HCT116 (cell line): Measurements from ENCODE around the gene DHH. TPM values are rescaled to one million over a fixed set of nuclear protein-coding genes. Genes with fewer than 3 reads are reported as not detected.

ENCODE experiments used
- ATAC-seq: fragments of 200-7000 bp; cut with Tn5 transposase; 2 replicates; pipeline ENCODE4 v1.9.1; 2020; ENCODE audit warnings: mild to moderate bottlenecking, moderate library complexity
- BruUV-seq: library from RNA; stranded (reverse); fragments of 400-500 nt; replicated peaks from 2 replicates; lab custom pipeline; 2021; lab: Mats Ljungman, UMichigan
- CTCF ChIA-PET: fragments of 300-600 bp; sonication (Branson Sonifier 250); formaldehyde crosslinking; loops from one replicate; lab custom pipeline; 2021; ENCODE audit warnings: antibody characterized with exemption; lab: Charles Lee
- POLR2A ChIA-PET: fragments of 300-600, 350-600 bp; sonication (Branson Sonifier 250); formaldehyde crosslinking; loops from one replicate; lab custom pipeline; 2021; ENCODE audit warnings: antibody characterized with exemption; lab: Charles Lee
- RAD21 ChIA-PET, 2 experiments: fragments of 300-600 bp; sonication (Branson Sonifier 250); formaldehyde crosslinking; loops; one replicate each; lab custom pipeline; 2023; ENCODE audit warnings: low total read pairs in 2 of 2; ENCODE audit not compliant: uncharacterized antibody in 2 of 2, unreplicated experiment in 2 of 2, low non-redundant PET in 1 of 2; lab: Charles Lee
- DNase-seq: peaks from one replicate; pipeline ENCODE4 v3.0.0-alpha.2; 2010; ENCODE audit warnings: low read depth, low spot score
- H2AFZ ChIP-seq: fragments of 200-600 bp; shearing (Covaris generic), sonication (generic); 2 replicates; pipeline ENCODE4 v1.6.1; 2017; ENCODE audit warnings: low read depth, mixed run types, mixed read lengths, antibody characterized with exemption, low read length; ENCODE audit not compliant: poor library complexity, severe bottlenecking
- H3K27ac ChIP-seq: 2 replicates; pipeline ENCODE4 v1.5.1; 2012; ENCODE audit warnings: low read depth, low read length
- H3K27me3 ChIP-seq: fragments of 200-600 bp; sonication (generic); 2 replicates; pipeline ENCODE4 v1.6.1; 2016; ENCODE audit warnings: mixed run types, low read length, mixed read lengths; ENCODE audit not compliant: insufficient read depth
- H3K36me3 ChIP-seq, 2 experiments: fragments of 200-500 bp in 1 of 2; fragments of 200-600 bp in 1 of 2; sonication (Bioruptor generic) in 1 of 2; sonication (generic) in 1 of 2; 2 replicates each; pipeline versions ENCODE4 v1.5.1 to v1.6.1; 2014 to 2016; ENCODE audit warnings: low read length in 2 of 2, inconsistent platforms in 1 of 2, mixed read lengths in 1 of 2, mixed run types in 1 of 2; ENCODE audit not compliant: insufficient read depth in 2 of 2, control insufficient read depth in 1 of 2
- H3K4me1 ChIP-seq, 2 experiments: fragments of 200-600 bp in 1 of 2; sonication (generic) in 1 of 2; 2 replicates each; pipeline versions ENCODE4 v1.5.1 to v1.6.1; 2012 to 2017; ENCODE audit warnings: low read length in 2 of 2, inconsistent platforms in 1 of 2, mild to moderate bottlenecking in 1 of 2, mixed read lengths in 1 of 2, mixed run types in 1 of 2, moderate library complexity in 1 of 2; ENCODE audit not compliant: insufficient read depth in 2 of 2, control insufficient read depth in 1 of 2
- H3K4me2 ChIP-seq: fragments of 200-600 bp; sonication (generic); 2 replicates; pipeline ENCODE4 v1.6.1; 2017; ENCODE audit warnings: mixed run types, low read length, mixed read lengths
- H3K4me3 ChIP-seq, 2 experiments: fragments of 200-600 bp in 1 of 2; sonication (generic) in 1 of 2; replicated peaks in 1 of 2; 2 replicates each; pipeline ENCODE4 v1.5.1; 2011 to 2016; ENCODE audit warnings: low read length in 2 of 2, control low read depth in 1 of 2, low read depth in 1 of 2, mild to moderate bottlenecking in 1 of 2, mixed read lengths in 1 of 2, mixed run types in 1 of 2
- H3K79me2 ChIP-seq: fragments of 200-600 bp; sonication (generic); 2 replicates; pipeline ENCODE4 v1.6.1; 2017; ENCODE audit warnings: mild to moderate bottlenecking, mixed run types, low read length, moderate library complexity, mixed read lengths; ENCODE audit not compliant: insufficient read depth
- H3K9ac ChIP-seq: fragments of 200-600 bp; sonication (generic); 2 replicates; pipeline ENCODE4 v1.6.1; 2016; ENCODE audit warnings: low read length, mixed read lengths
- H3K9me2 ChIP-seq: fragments of 200-600 bp; sonication (generic), shearing (Covaris generic); 2 replicates; pipeline ENCODE4 v1.6.1; 2017; ENCODE audit warnings: mixed run types, mild to moderate bottlenecking, moderate library complexity; ENCODE audit not compliant: insufficient read depth
- H3K9me3 ChIP-seq, 2 experiments: fragments of 200-500 bp in 1 of 2; fragments of 200-600 bp in 1 of 2; sonication (Bioruptor generic) in 1 of 2; sonication (generic) in 1 of 2; 2 replicates each; pipeline ENCODE4 v1.6.1; 2014 to 2017; ENCODE audit warnings: low read length in 2 of 2, mixed read lengths in 2 of 2, inconsistent platforms in 1 of 2, low read depth in 1 of 2, mild to moderate bottlenecking in 1 of 2, mixed run types in 1 of 2, moderate library complexity in 1 of 2; ENCODE audit not compliant: control insufficient read depth in 1 of 2, insufficient read depth in 1 of 2
- H4K20me1 ChIP-seq: fragments of 200-600 bp; sonication (generic), shearing (Covaris generic); 2 replicates; pipeline ENCODE4 v1.6.1; 2017; ENCODE audit warnings: mixed run types, mild to moderate bottlenecking, moderate library complexity; ENCODE audit not compliant: insufficient read depth
- CEBPB ChIP-seq: IDR thresholded peaks from 2 replicates; pipeline ENCODE4 v1.6.1; 2012; ENCODE audit warnings: low read depth
- EGR1 ChIP-seq: IDR thresholded peaks from 2 replicates; pipeline ENCODE4 v1.6.1; 2012; ENCODE audit warnings: low read depth
- ELF1 ChIP-seq: IDR thresholded peaks from 2 replicates; pipeline ENCODE4 v1.6.1; 2012; ENCODE audit warnings: low read depth, borderline replicate concordance
- EZH2phosphoT487 ChIP-seq: fragments of 200-600 bp; IDR thresholded peaks from 2 replicates; pipeline ENCODE4 v1.6.1; 2018; ENCODE audit warnings: antibody characterized with exemption, borderline replicate concordance
- POLR2A ChIP-seq: IDR thresholded peaks from 2 replicates; pipeline ENCODE4 v1.7.0; 2011; ENCODE audit warnings: borderline replicate concordance; ENCODE audit not compliant: insufficient read depth, insufficient read length; ENCODE audit errors: extremely low read depth
- POLR2AphosphoS5 ChIP-seq: IDR thresholded peaks from 2 replicates; pipeline ENCODE4 v1.6.1; 2011; ENCODE audit warnings: mild to moderate bottlenecking, low read depth, low read length, moderate library complexity
- RAD21 ChIP-seq: IDR thresholded peaks from 2 replicates; pipeline ENCODE4 v1.6.1; 2012; ENCODE audit warnings: low read depth, mild to moderate bottlenecking
- SIN3A ChIP-seq: IDR thresholded peaks from 2 replicates; pipeline ENCODE4 v1.6.1; 2012; ENCODE audit warnings: low read depth
- SRF ChIP-seq: IDR thresholded peaks from 2 replicates; pipeline ENCODE4 v1.6.1; 2012; ENCODE audit warnings: low read depth
- ZFX ChIP-seq: fragments of 450-650 bp; IDR thresholded peaks from 2 replicates; pipeline ENCODE4 v1.6.1; 2017
- intact Hi-C: fragments of 100-400 bp; cut with micrococcal nuclease; formaldehyde crosslinking; loops from 2 replicates; pipeline ENCODE4 v1.10.0; 2022
- total RNA-seq: library from RNA; stranded (reverse); gene quantifications from one replicate; pipeline ENCODE4 v1.2.1, GENCODE V29; 2021; ENCODE audit not compliant: unreplicated experiment
- TF ChIP-seq, protein P1 (sequence below): IDR thresholded peaks from 2 replicates; pipeline ENCODE4 v1.6.1; 2012; ENCODE audit warnings: low read depth
- TF ChIP-seq, protein P2 (sequence below), 3 experiments: fragments of 200-600 bp in 1 of 3; sonication (generic) in 1 of 3; IDR thresholded peaks in 2 of 3; conservative IDR thresholded peaks in 1 of 3; 2 replicates each; pipeline ENCODE4 v1.5.1; 2012 to 2017; ENCODE audit warnings: low read depth in 2 of 3, low read length in 2 of 3, antibody characterized with exemption in 1 of 3, borderline replicate concordance in 1 of 3, control low read depth in 1 of 3, mild to moderate bottlenecking in 1 of 3, mixed read lengths in 1 of 3, mixed run types in 1 of 3, moderate library complexity in 1 of 3; ENCODE audit not compliant: insufficient read depth in 1 of 3
- TF ChIP-seq, protein P3 (sequence below): IDR thresholded peaks from 2 replicates; pipeline ENCODE4 v1.6.1; 2012
- TF ChIP-seq, protein P4 (sequence below): IDR thresholded peaks from 2 replicates; pipeline ENCODE4 v1.6.1; 2011; ENCODE audit warnings: mild to moderate bottlenecking, low read length, moderate library complexity; ENCODE audit not compliant: insufficient replicate concordance; ENCODE audit errors: extremely low read depth
- TF ChIP-seq, protein P5 (sequence below): IDR thresholded peaks from 2 replicates; pipeline ENCODE4 v1.6.1; 2012

DHH gene
- total RNA-seq, 1 experiment from 2014 or later = 0.22 TPM

DNA sequence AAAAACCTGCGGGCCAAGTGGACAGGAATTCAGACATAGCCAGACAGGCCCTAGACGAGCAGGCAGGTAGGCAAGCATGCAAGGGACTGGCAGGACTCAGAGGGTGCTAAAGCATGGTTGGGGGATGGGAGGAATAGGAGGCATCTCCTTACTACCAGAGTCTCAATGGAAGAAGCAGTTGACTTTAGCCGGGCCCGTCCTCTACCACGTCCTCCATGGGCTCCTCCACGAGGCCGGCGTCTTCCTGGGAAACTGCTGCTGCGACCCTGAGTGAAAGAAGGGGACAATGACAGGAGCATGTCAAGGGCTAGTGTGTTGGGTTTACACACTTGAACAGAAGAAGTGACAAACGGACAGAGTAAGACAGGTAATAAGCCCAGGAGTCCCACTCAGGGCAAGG, 45.6 kb downstream of the DHH start:
- no TSS peak for BruUV-seq
- Histone ChIP-seq H4K20me1 (no peaks in the 10 kb centered on the region), H3K27ac (no peak overlapping the region), H3K4me2 (no peak overlapping the region), H3K27me3 (no peaks in the 10 kb centered on the region), H3K9me3 (no peaks in the 10 kb centered on the region), H3K4me1 (peaks cover 0 to 4% of the 10 kb centered on the region in 2 experiments; a peak in 1 of 4 replicates), H3K36me3 (peaks cover 63 to 80% of the 10 kb centered on the region in 2 experiments), H3K9me2 (no peaks in the 10 kb centered on the region), H2AFZ (no peak overlapping the region), H3K79me2 (peaks cover 33% of the 10 kb centered on the region; the same call in 1 of the 2 replicates), H3K4me3 (no peak overlapping the region), H3K9ac (no peak overlapping the region)
- intact Hi-C loops = no loop called here
- ChIA-PET POLR2A (no interaction called here), RAD21 (no interaction called here), CTCF (no interaction called here)
- DNase-seq = no peak
- ATAC-seq = no peak
- TF ChIP-seq POLR2AphosphoS5 (no peak), POLR2A (no peak), ELF1 (no peak), SRF (no peak), SIN3A (no peak), CEBPB (no peak), EZH2phosphoT487 (no peak), RAD21 (no peak), EGR1 (no peak), ZFX (no peak)
- TF ChIP-seq, protein P1, sequence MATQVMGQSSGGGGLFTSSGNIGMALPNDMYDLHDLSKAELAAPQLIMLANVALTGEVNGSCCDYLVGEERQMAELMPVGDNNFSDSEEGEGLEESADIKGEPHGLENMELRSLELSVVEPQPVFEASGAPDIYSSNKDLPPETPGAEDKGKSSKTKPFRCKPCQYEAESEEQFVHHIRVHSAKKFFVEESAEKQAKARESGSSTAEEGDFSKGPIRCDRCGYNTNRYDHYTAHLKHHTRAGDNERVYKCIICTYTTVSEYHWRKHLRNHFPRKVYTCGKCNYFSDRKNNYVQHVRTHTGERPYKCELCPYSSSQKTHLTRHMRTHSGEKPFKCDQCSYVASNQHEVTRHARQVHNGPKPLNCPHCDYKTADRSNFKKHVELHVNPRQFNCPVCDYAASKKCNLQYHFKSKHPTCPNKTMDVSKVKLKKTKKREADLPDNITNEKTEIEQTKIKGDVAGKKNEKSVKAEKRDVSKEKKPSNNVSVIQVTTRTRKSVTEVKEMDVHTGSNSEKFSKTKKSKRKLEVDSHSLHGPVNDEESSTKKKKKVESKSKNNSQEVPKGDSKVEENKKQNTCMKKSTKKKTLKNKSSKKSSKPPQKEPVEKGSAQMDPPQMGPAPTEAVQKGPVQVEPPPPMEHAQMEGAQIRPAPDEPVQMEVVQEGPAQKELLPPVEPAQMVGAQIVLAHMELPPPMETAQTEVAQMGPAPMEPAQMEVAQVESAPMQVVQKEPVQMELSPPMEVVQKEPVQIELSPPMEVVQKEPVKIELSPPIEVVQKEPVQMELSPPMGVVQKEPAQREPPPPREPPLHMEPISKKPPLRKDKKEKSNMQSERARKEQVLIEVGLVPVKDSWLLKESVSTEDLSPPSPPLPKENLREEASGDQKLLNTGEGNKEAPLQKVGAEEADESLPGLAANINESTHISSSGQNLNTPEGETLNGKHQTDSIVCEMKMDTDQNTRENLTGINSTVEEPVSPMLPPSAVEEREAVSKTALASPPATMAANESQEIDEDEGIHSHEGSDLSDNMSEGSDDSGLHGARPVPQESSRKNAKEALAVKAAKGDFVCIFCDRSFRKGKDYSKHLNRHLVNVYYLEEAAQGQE = no peak
- TF ChIP-seq, protein P2, sequence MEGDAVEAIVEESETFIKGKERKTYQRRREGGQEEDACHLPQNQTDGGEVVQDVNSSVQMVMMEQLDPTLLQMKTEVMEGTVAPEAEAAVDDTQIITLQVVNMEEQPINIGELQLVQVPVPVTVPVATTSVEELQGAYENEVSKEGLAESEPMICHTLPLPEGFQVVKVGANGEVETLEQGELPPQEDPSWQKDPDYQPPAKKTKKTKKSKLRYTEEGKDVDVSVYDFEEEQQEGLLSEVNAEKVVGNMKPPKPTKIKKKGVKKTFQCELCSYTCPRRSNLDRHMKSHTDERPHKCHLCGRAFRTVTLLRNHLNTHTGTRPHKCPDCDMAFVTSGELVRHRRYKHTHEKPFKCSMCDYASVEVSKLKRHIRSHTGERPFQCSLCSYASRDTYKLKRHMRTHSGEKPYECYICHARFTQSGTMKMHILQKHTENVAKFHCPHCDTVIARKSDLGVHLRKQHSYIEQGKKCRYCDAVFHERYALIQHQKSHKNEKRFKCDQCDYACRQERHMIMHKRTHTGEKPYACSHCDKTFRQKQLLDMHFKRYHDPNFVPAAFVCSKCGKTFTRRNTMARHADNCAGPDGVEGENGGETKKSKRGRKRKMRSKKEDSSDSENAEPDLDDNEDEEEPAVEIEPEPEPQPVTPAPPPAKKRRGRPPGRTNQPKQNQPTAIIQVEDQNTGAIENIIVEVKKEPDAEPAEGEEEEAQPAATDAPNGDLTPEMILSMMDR (IDR thresholded peaks at IDR 0.05 in 2 of 3, conservative IDR thresholded peaks at IDR 0.05 in 1 of 3; ENCODE audit: borderline replicate concordance in 1 of 3, insufficient read depth in 1 of 3, low read depth in 2 of 3, low read length in 2 of 3) = no peak
- TF ChIP-seq, protein P3, sequence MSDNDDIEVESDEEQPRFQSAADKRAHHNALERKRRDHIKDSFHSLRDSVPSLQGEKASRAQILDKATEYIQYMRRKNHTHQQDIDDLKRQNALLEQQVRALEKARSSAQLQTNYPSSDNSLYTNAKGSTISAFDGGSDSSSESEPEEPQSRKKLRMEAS = no peak
- TF ChIP-seq, protein P4, sequence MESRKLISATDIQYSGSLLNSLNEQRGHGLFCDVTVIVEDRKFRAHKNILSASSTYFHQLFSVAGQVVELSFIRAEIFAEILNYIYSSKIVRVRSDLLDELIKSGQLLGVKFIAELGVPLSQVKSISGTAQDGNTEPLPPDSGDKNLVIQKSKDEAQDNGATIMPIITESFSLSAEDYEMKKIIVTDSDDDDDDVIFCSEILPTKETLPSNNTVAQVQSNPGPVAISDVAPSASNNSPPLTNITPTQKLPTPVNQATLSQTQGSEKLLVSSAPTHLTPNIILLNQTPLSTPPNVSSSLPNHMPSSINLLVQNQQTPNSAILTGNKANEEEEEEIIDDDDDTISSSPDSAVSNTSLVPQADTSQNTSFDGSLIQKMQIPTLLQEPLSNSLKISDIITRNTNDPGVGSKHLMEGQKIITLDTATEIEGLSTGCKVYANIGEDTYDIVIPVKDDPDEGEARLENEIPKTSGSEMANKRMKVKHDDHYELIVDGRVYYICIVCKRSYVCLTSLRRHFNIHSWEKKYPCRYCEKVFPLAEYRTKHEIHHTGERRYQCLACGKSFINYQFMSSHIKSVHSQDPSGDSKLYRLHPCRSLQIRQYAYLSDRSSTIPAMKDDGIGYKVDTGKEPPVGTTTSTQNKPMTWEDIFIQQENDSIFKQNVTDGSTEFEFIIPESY = no peak
- TF ChIP-seq, protein P5, sequence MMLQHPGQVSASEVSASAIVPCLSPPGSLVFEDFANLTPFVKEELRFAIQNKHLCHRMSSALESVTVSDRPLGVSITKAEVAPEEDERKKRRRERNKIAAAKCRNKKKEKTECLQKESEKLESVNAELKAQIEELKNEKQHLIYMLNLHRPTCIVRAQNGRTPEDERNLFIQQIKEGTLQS = no peak
